K562 (cell line): ENCODE results near the gene VSIG4. TPM values are rescaled to one million over a fixed set of nuclear protein-coding genes. Genes with fewer than 3 reads are reported as not detected.

Experiments used
- DMBX1 ChIP-seq: fragments of 250-450 bp; sonication (Bioruptor Pico); IDR thresholded peaks from 2 replicates; pipeline ENCODE4 v1.8.0; 2022; ENCODE audit warnings: inconsistent platforms, mild to moderate bottlenecking, moderate library complexity, borderline replicate concordance
- GATA2 ChIP-seq: sonication (generic); formaldehyde crosslinking; IDR thresholded peaks from 2 replicates; pipeline ENCODE4 v1.4.0; 2020; ENCODE audit warnings: mild to moderate bottlenecking, missing genetic modification reagents
- KDM5B ChIP-seq: fragments of 200-600 bp; sonication (generic); IDR thresholded peaks from 2 replicates; pipeline ENCODE4 v1.6.1; 2012; ENCODE audit warnings: low read depth, mild to moderate bottlenecking, moderate library complexity, low read length, control low read depth, inconsistent platforms; ENCODE audit not compliant: insufficient replicate concordance
- MYC ChIP-seq, 2 experiments: fragments of 250-450 bp in 1 of 2; sonication (Bioruptor Pico) in 1 of 2; IDR thresholded peaks; 2 replicates each; pipeline versions ENCODE4 v1.5.1 to v1.6.1; 2012 to 2021; ENCODE audit warnings: low read depth in 2 of 2, borderline replicate concordance in 1 of 2, improper control_type of control experiment in 1 of 2, low read length in 1 of 2, mild to moderate bottlenecking in 1 of 2, moderate library complexity in 1 of 2
- ZNF436 ChIP-seq: fragments of 250-450, 450-650 bp; sonication (Bioruptor Pico); formaldehyde crosslinking; IDR thresholded peaks from 2 replicates; pipeline ENCODE4 v1.7.0; 2020; ENCODE audit warnings: mild to moderate bottlenecking
- ZNF609 ChIP-seq: sonication (generic); formaldehyde crosslinking; IDR thresholded peaks from 2 replicates; pipeline ENCODE4 v1.8.1; 2023; ENCODE audit warnings: missing genetic modification reagents, mild to moderate bottlenecking, borderline replicate concordance
- polyA plus RNA-seq, 8 experiments: library from polyadenylated mRNA; depleted of rRNA in 4 of 8; stranded (reverse) in 5 of 8; unstranded in 3 of 8; fragments of >200 nt; fragmentation: Nextera tagmentation in 2 of 8; fragmentation: Illumina TruSeq in 1 of 8; extraction: Ambion mirVana in 2 of 8; extraction: Trizol in 1 of 8; gene quantifications; 2 replicates each; pipeline versions ENCODE4 v1.2.1 to v1.2.3, GENCODE V29; 2011 to 2014; ENCODE audit warnings: inconsistent platforms in 1 of 8, missing spikeins in 1 of 8
- total RNA-seq, 7 experiments: library from RNA; depleted of rRNA in 6 of 7; stranded (reverse); fragments of >200 nt in 6 of 7; fragmentation: Illumina TruSeq in 2 of 7; extraction: Trizol in 2 of 7; gene quantifications; 2 replicates each; pipeline versions ENCODE4 v1.2.1 to v1.2.3, GENCODE V29; 2011 to 2021; ENCODE audit warnings: low replicate concordance in 1 of 7
- TF ChIP-seq, protein P1 (sequence below): fragments of 450-650 bp; IDR thresholded peaks from 2 replicates; pipeline ENCODE4 v1.6.1; 2016; ENCODE audit warnings: mild to moderate bottlenecking, moderate library complexity

Gene VSIG4
- total and polyA plus RNA-seq, 9 of the 15 experiments (the other 6 are each of a cell fraction or from before 2014, with no cell fraction given): 0.22 to 1.6 (median 0.46) TPM; not detected in 1

GRCh38 chrX:66018585-66019309, 21.1 kb downstream of the VSIG4 start (continued):
- TF ChIP-seq ZNF609 (CRISPR knock-in tag): peak; percentile 44; the same call in 1 of the 2 replicates
- no peak for TF ChIP-seq ZNF436 (CRISPR knock-in tag)
- TF ChIP-seq MYC (IDR thresholded peaks at IDR 0.05; ENCODE audit: low read depth, low read length): 0 out of 2 replicates have a peak, but pooled peaks have one; percentile 12
- no peak for TF ChIP-seq MYC (CRISPR knock-in tag; IDR thresholded peaks at IDR 0.05; ENCODE audit: borderline replicate concordance, low read depth)
- TF ChIP-seq KDM5B: peak; percentile 47
- peak; percentile 42 for TF ChIP-seq DMBX1
- peak; percentile 88 for TF ChIP-seq GATA2 (CRISPR knock-in tag)
- TF ChIP-seq, protein P1, sequence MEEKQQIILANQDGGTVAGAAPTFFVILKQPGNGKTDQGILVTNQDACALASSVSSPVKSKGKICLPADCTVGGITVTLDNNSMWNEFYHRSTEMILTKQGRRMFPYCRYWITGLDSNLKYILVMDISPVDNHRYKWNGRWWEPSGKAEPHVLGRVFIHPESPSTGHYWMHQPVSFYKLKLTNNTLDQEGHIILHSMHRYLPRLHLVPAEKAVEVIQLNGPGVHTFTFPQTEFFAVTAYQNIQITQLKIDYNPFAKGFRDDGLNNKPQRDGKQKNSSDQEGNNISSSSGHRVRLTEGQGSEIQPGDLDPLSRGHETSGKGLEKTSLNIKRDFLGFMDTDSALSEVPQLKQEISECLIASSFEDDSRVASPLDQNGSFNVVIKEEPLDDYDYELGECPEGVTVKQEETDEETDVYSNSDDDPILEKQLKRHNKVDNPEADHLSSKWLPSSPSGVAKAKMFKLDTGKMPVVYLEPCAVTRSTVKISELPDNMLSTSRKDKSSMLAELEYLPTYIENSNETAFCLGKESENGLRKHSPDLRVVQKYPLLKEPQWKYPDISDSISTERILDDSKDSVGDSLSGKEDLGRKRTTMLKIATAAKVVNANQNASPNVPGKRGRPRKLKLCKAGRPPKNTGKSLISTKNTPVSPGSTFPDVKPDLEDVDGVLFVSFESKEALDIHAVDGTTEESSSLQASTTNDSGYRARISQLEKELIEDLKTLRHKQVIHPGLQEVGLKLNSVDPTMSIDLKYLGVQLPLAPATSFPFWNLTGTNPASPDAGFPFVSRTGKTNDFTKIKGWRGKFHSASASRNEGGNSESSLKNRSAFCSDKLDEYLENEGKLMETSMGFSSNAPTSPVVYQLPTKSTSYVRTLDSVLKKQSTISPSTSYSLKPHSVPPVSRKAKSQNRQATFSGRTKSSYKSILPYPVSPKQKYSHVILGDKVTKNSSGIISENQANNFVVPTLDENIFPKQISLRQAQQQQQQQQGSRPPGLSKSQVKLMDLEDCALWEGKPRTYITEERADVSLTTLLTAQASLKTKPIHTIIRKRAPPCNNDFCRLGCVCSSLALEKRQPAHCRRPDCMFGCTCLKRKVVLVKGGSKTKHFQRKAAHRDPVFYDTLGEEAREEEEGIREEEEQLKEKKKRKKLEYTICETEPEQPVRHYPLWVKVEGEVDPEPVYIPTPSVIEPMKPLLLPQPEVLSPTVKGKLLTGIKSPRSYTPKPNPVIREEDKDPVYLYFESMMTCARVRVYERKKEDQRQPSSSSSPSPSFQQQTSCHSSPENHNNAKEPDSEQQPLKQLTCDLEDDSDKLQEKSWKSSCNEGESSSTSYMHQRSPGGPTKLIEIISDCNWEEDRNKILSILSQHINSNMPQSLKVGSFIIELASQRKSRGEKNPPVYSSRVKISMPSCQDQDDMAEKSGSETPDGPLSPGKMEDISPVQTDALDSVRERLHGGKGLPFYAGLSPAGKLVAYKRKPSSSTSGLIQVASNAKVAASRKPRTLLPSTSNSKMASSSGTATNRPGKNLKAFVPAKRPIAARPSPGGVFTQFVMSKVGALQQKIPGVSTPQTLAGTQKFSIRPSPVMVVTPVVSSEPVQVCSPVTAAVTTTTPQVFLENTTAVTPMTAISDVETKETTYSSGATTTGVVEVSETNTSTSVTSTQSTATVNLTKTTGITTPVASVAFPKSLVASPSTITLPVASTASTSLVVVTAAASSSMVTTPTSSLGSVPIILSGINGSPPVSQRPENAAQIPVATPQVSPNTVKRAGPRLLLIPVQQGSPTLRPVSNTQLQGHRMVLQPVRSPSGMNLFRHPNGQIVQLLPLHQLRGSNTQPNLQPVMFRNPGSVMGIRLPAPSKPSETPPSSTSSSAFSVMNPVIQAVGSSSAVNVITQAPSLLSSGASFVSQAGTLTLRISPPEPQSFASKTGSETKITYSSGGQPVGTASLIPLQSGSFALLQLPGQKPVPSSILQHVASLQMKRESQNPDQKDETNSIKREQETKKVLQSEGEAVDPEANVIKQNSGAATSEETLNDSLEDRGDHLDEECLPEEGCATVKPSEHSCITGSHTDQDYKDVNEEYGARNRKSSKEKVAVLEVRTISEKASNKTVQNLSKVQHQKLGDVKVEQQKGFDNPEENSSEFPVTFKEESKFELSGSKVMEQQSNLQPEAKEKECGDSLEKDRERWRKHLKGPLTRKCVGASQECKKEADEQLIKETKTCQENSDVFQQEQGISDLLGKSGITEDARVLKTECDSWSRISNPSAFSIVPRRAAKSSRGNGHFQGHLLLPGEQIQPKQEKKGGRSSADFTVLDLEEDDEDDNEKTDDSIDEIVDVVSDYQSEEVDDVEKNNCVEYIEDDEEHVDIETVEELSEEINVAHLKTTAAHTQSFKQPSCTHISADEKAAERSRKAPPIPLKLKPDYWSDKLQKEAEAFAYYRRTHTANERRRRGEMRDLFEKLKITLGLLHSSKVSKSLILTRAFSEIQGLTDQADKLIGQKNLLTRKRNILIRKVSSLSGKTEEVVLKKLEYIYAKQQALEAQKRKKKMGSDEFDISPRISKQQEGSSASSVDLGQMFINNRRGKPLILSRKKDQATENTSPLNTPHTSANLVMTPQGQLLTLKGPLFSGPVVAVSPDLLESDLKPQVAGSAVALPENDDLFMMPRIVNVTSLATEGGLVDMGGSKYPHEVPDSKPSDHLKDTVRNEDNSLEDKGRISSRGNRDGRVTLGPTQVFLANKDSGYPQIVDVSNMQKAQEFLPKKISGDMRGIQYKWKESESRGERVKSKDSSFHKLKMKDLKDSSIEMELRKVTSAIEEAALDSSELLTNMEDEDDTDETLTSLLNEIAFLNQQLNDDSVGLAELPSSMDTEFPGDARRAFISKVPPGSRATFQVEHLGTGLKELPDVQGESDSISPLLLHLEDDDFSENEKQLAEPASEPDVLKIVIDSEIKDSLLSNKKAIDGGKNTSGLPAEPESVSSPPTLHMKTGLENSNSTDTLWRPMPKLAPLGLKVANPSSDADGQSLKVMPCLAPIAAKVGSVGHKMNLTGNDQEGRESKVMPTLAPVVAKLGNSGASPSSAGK: peak; percentile 57
